Stimulated activated effector memory CD8-positive, alpha-beta T cell treated with anti-CD3 and anti-CD28 coated beads, Interleukin-12 subunit alpha, Interleukin-12 subunit beta, amount 100 ng/mL, for 72 hours (primary cell): ENCODE measurements around the gene FAM210B.
A peak's percentile ranks its signal among the peaks of the same experiment; 100 is the strongest.

Experiments
- ATAC-seq: fragments of 150-1000 bp; cut with Tn5 transposase; 2 replicates; pipeline ENCODE4 v1.10.0; 2021
- DNase-seq, 2 donors: peaks; one replicate each; pipeline ENCODE4 v3.0.0; 2021 to 2022; ENCODE audit warnings: low spot score in 2 of 2
- H3K27ac Mint-ChIP-seq: one replicate; pipeline ENCODE4 v1.8.0; 2022; ENCODE audit warnings: mild to moderate bottlenecking, mixed read lengths
- H3K36me3 Mint-ChIP-seq: one replicate; pipeline ENCODE4 v1.8.0; 2022; ENCODE audit warnings: mild to moderate bottlenecking, mixed read lengths
- H3K4me1 Mint-ChIP-seq: one replicate; pipeline ENCODE4 v1.8.0; 2022; ENCODE audit warnings: mixed read lengths
- H3K4me3 Mint-ChIP-seq: one replicate; pipeline ENCODE4 v1.8.0; 2022; ENCODE audit warnings: mild to moderate bottlenecking, mixed read lengths
- H3K9me3 Mint-ChIP-seq: one replicate; pipeline ENCODE4 v1.8.0; 2022; ENCODE audit warnings: mixed read lengths

FAM210B gene

GRCh38 chr20:56352345-56353055 lies 6.3 kb upstream of the FAM210B start:
- no peaks in the 10 kb centered on the region for H3K36me3 Mint-ChIP-seq
- ATAC-seq (no peak), DNase-seq (no peak)
- H3K27ac Mint-ChIP-seq, result no peak overlapping the region
- no peak overlapping the region for H3K4me3 Mint-ChIP-seq
- no peaks in the 10 kb centered on the region for H3K9me3 Mint-ChIP-seq
- H3K4me1 Mint-ChIP-seq, result no peaks in the 10 kb centered on the region

- ATAC-seq, result no peak
Observed at GRCh38 chr20:56353356-56353755, 5.4 kb upstream of the FAM210B start.

GRCh38 chr20:56358070-56358469 lies 704 bp upstream of the FAM210B start:
- Mint-ChIP-seq H3K36me3 (no peaks in the 10 kb centered on the region), H3K4me1 (peaks cover 8% of the 10 kb centered on the region), H3K27ac (no peak overlapping the region), H3K4me3 (peak overlapping the region; percentile 76), H3K9me3 (no peaks in the 10 kb centered on the region)
- ATAC-seq (no peak), DNase-seq (no peak)

More at GRCh38 chr20:56353356-56353755, 5.4 kb upstream of the FAM210B start:
- no peaks in the 10 kb centered on the region for H3K9me3 Mint-ChIP-seq
- no peak overlapping the region for H3K4me3 Mint-ChIP-seq
- no peak for DNase-seq
- no peak overlapping the region for H3K27ac Mint-ChIP-seq
- H3K4me1 Mint-ChIP-seq, result no peaks in the 10 kb centered on the region
- H3K36me3 Mint-ChIP-seq, result no peaks in the 10 kb centered on the region

- H3K4me3 Mint-ChIP-seq, result peak overlapping the region; percentile 76
- no peak overlapping the region for H3K27ac Mint-ChIP-seq
- peaks cover 8% of the 10 kb centered on the region for H3K4me1 Mint-ChIP-seq
- H3K36me3 Mint-ChIP-seq, result no peaks in the 10 kb centered on the region
- H3K9me3 Mint-ChIP-seq, result no peaks in the 10 kb centered on the region
- ATAC-seq (peak; percentile 44), DNase-seq (peak in 1 of 2 donors; percentile 51)
Observed at GRCh38 chr20:56359212-56360132, 698 bp downstream of the FAM210B start.

GRCh38 chr20:56360133-56360907 lies 1.5 kb downstream of the FAM210B start:
- no peak for DNase-seq
- H3K4me1 Mint-ChIP-seq, result peaks cover 8% of the 10 kb centered on the region
- peak overlapping the region; percentile 76 for H3K27ac Mint-ChIP-seq
- peak overlapping the region; percentile 76 for H3K4me3 Mint-ChIP-seq
- peaks cover 3% of the 10 kb centered on the region for H3K36me3 Mint-ChIP-seq
- ATAC-seq, result no peak
- H3K9me3 Mint-ChIP-seq, result no peaks in the 10 kb centered on the region

GRCh38 chr20:56360908-56361205 lies 2.1 kb downstream of the FAM210B start:
- no peak for DNase-seq
- no peak overlapping the region for H3K4me3 Mint-ChIP-seq
- no peaks in the 10 kb centered on the region for H3K9me3 Mint-ChIP-seq
- no peak for ATAC-seq
- H3K36me3 Mint-ChIP-seq, result peaks cover 7% of the 10 kb centered on the region
- peaks cover 8% of the 10 kb centered on the region for H3K4me1 Mint-ChIP-seq
- H3K27ac Mint-ChIP-seq, result no peak overlapping the region

GRCh38 chr20:56361900-56362299 lies 3.1 kb downstream of the FAM210B start:
- H3K4me1 Mint-ChIP-seq, result peaks cover 8% of the 10 kb centered on the region
- no peak for ATAC-seq
- H3K9me3 Mint-ChIP-seq, result no peaks in the 10 kb centered on the region
- peaks cover 15% of the 10 kb centered on the region for H3K36me3 Mint-ChIP-seq
- H3K4me3 Mint-ChIP-seq, result no peak overlapping the region
- no peak overlapping the region for H3K27ac Mint-ChIP-seq
- no peak for DNase-seq

- DNase-seq (no peak), ATAC-seq (no peak)
- H3K27ac Mint-ChIP-seq, result no peak overlapping the region
- H3K4me1 Mint-ChIP-seq, result peaks cover 8% of the 10 kb centered on the region
- no peak overlapping the region for H3K4me3 Mint-ChIP-seq
- H3K36me3 Mint-ChIP-seq, result peaks cover 17% of the 10 kb centered on the region
- H3K9me3 Mint-ChIP-seq, result no peaks in the 10 kb centered on the region
Observed at GRCh38 chr20:56362833-56363413, 4.1 kb downstream of the FAM210B start.

GRCh38 chr20:56363491-56363890 lies 4.7 kb downstream of the FAM210B start:
- Mint-ChIP-seq H3K4me1 (peaks cover 8% of the 10 kb centered on the region), H3K36me3 (peaks cover 21% of the 10 kb centered on the region), H3K27ac (no peak overlapping the region), H3K4me3 (no peak overlapping the region), H3K9me3 (no peaks in the 10 kb centered on the region)
- DNase-seq, result no peak
- ATAC-seq, result no peak

- H3K4me3 Mint-ChIP-seq, result no peak overlapping the region
- no peak for DNase-seq
- peaks cover 10% of the 10 kb centered on the region for H3K4me1 Mint-ChIP-seq
- peaks cover 66% of the 10 kb centered on the region for H3K36me3 Mint-ChIP-seq
- H3K27ac Mint-ChIP-seq, result no peak overlapping the region
- no peak for ATAC-seq
- H3K9me3 Mint-ChIP-seq, result no peaks in the 10 kb centered on the region
Observed at GRCh38 chr20:56368351-56369134, 9.8 kb downstream of the FAM210B start.

GRCh38 chr20:56369179-56369578 lies 10.4 kb downstream of the FAM210B start:
- ATAC-seq, result no peak
- Mint-ChIP-seq H3K27ac (no peak overlapping the region), H3K36me3 (peaks cover 73% of the 10 kb centered on the region), H3K9me3 (no peaks in the 10 kb centered on the region), H3K4me1 (peaks cover 15% of the 10 kb centered on the region), H3K4me3 (no peak overlapping the region)
- DNase-seq, result no peak

- Mint-ChIP-seq H3K4me3 (no peak overlapping the region), H3K9me3 (no peaks in the 10 kb centered on the region), H3K4me1 (peaks cover 15% of the 10 kb centered on the region), H3K36me3 (peaks cover 85% of the 10 kb centered on the region), H3K27ac (no peak overlapping the region)
- no peak for DNase-seq
- no peak for ATAC-seq
Observed at GRCh38 chr20:56371977-56372376, 13.2 kb downstream of the FAM210B start.

GRCh38 chr20:56372850-56373249 lies 14.1 kb downstream of the FAM210B start:
- DNase-seq (no peak), ATAC-seq (peak; percentile 91)
- Mint-ChIP-seq H3K27ac (no peak overlapping the region), H3K36me3 (peaks cover 93% of the 10 kb centered on the region), H3K9me3 (no peaks in the 10 kb centered on the region), H3K4me1 (peaks cover 15% of the 10 kb centered on the region), H3K4me3 (no peak overlapping the region)

GRCh38 chr20:56373942-56374341 lies 15.2 kb downstream of the FAM210B start:
- H3K4me1 Mint-ChIP-seq, result peaks cover 15% of the 10 kb centered on the region
- peaks cover 99% of the 10 kb centered on the region for H3K36me3 Mint-ChIP-seq

More at GRCh38 chr20:56373942-56374341, 15.2 kb downstream of the FAM210B start:
- no peak overlapping the region for H3K4me3 Mint-ChIP-seq
- DNase-seq (no peak), ATAC-seq (peak; percentile 87)
- no peak overlapping the region for H3K27ac Mint-ChIP-seq
- H3K9me3 Mint-ChIP-seq, result no peaks in the 10 kb centered on the region
